GM18507 (cell line): ENCODE results near the gene TMCC1.
A peak's percentile ranks its signal among the peaks of the same experiment; 100 is the strongest.
"Not testable (repeated sequence)": the region's sequence is repeated elsewhere in the genome, so short reads cannot be mapped to it uniquely, and the experiment has no call there.

Source experiments
- DNase-seq: peaks from one replicate; pipeline ENCODE4 v3.0.0; 2011; ENCODE audit warnings: low read depth; ENCODE audit not compliant: insufficient read length; ENCODE audit errors: extremely low spot score
- FAIRE-seq: peaks from 2 replicates; lab custom pipeline; 2011; peaks lifted over from hg19 to GRCh38; lab: Jason Lieb, UNC

Gene TMCC1

GRCh38 chr3:129697229-129697969 lies 196.1 kb downstream of the TMCC1 start:
- FAIRE-seq (no peak), DNase-seq (no peak)

GRCh38 chr3:129696430-129696829 lies 197.1 kb downstream of the TMCC1 start:
- not testable (repeated sequence) for DNase-seq, FAIRE-seq

- FAIRE-seq: no peak
Observed at GRCh38 chr3:129695230-129695629, 198.3 kb downstream of the TMCC1 start.

GRCh38 chr3:129694228-129694627 lies 199.3 kb downstream of the TMCC1 start:
- DNase-seq (no peak), FAIRE-seq (no peak)

More at GRCh38 chr3:129695230-129695629, 198.3 kb downstream of the TMCC1 start:
- no peak for DNase-seq

- no peak for DNase-seq
- FAIRE-seq: no peak
Observed at GRCh38 chr3:129692743-129693142, 200.8 kb downstream of the TMCC1 start.

- FAIRE-seq: no peak
- no peak for DNase-seq
Observed at GRCh38 chr3:129690963-129691362, 202.5 kb downstream of the TMCC1 start.

- peak; percentile 39 for DNase-seq
- peak; percentile 90 for FAIRE-seq
Observed at GRCh38 chr3:129690406-129690805, 203.1 kb downstream of the TMCC1 start.

GRCh38 chr3:129689036-129689435 lies 204.5 kb downstream of the TMCC1 start:
- DNase-seq (no peak), FAIRE-seq (no peak)

GRCh38 chr3:129688271-129688895 lies 205.1 kb downstream of the TMCC1 start:
- FAIRE-seq: no peak
- no peak for DNase-seq

GRCh38 chr3:129687586-129688125 lies 205.9 kb downstream of the TMCC1 start:
- DNase-seq: no peak
- FAIRE-seq: no peak

GRCh38 chr3:129686941-129687340 lies 206.6 kb downstream of the TMCC1 start:
- DNase-seq: no peak
- no peak for FAIRE-seq

GRCh38 chr3:129684270-129684669 lies 209.2 kb downstream of the TMCC1 start:
- no peak for FAIRE-seq
- DNase-seq: no peak

GRCh38 chr3:129683201-129683600 lies 210.3 kb downstream of the TMCC1 start:
- DNase-seq (no peak), FAIRE-seq (no peak)

GRCh38 chr3:129676985-129677384 lies 216.5 kb downstream of the TMCC1 start:
- DNase-seq (no peak), FAIRE-seq (no peak)

- not testable (repeated sequence) for FAIRE-seq, DNase-seq
Observed at GRCh38 chr3:129674798-129675123, 218.8 kb downstream of the TMCC1 start.

- FAIRE-seq (peak; percentile 45), DNase-seq (no peak)
Observed at GRCh38 chr3:129673897-129674797, 219.4 kb downstream of the TMCC1 start.

- DNase-seq (no peak), FAIRE-seq (peak; percentile 70)
Observed at GRCh38 chr3:129673012-129673411, 220.5 kb downstream of the TMCC1 start.

GRCh38 chr3:129672412-129672811 lies 221.1 kb downstream of the TMCC1 start:
- DNase-seq (no peak), FAIRE-seq (peak; percentile 55)

GRCh38 chr3:129665024-129665768 lies 228.3 kb downstream of the TMCC1 start:
- no peak for DNase-seq

More at GRCh38 chr3:129665024-129665768, 228.3 kb downstream of the TMCC1 start:
- no peak for FAIRE-seq
